HG03520 (cell line): Measurements from ENCODE around the gene RPS27.
"Not testable (repeated sequence)": the region's sequence is repeated elsewhere in the genome, so short reads cannot be mapped to it uniquely, and the experiment has no call there.

Source experiments
- ATAC-seq: cut with Tn5 transposase; IDR thresholded peaks from one replicate; pipeline ENCODE4 v1.9.1; 2021; ENCODE audit warnings: mild to moderate bottlenecking, moderate library complexity; ENCODE audit not compliant: unreplicated experiment

Gene RPS27

GRCh38 chr1:153960206-153960605 is 30.4 kb upstream of the RPS27 start:
- ATAC-seq: no peak

- no peak for ATAC-seq
Observed at GRCh38 chr1:153961421-153961820, 29.1 kb upstream of the RPS27 start.

GRCh38 chr1:153962088-153963029 is 28.2 kb upstream of the RPS27 start:
- ATAC-seq: no peak

- ATAC-seq: peak; percentile 36
Observed at GRCh38 chr1:153963030-153963849, 27.3 kb upstream of the RPS27 start, which contains the start of gene SLC39A1. Gene SLC39A1, minus strand, starts transcription at chr1:153963537. Its CDS starts 822 bp downstream, at chr1:153962715.

- no peak for ATAC-seq
Observed at GRCh38 chr1:153963850-153964331, 26.7 kb upstream of the RPS27 start.

- peak; percentile 55 for ATAC-seq
Observed at GRCh38 chr1:153967107-153967999, 23.2 kb upstream of the RPS27 start, which contains the start of gene CREB3L4. Gene CREB3L4, plus strand, starts transcription at chr1:153967902. Its CDS starts 624 bp downstream, at chr1:153968526.

- no peak for ATAC-seq
Observed at GRCh38 chr1:153968000-153968363, 22.6 kb upstream of the RPS27 start.

- no peak for ATAC-seq
Observed at GRCh38 chr1:153968408-153968807, 22.2 kb upstream of the RPS27 start.

- no peak for ATAC-seq
Observed at GRCh38 chr1:153968972-153969371, 21.6 kb upstream of the RPS27 start.

- no peak for ATAC-seq
Observed at GRCh38 chr1:153970346-153970745, 20.2 kb upstream of the RPS27 start.

- no peak for ATAC-seq
Observed at GRCh38 chr1:153973071-153973470, 17.5 kb upstream of the RPS27 start.

- ATAC-seq: no peak
Observed at GRCh38 chr1:153973525-153973924, 17.0 kb upstream of the RPS27 start.

- no peak for ATAC-seq
Observed at GRCh38 chr1:153976819-153977249, 13.7 kb upstream of the RPS27 start.

GRCh38 chr1:153977250-153978240 is 13.0 kb upstream of the RPS27 start, which contains the start of gene JTB:
Gene JTB, minus strand, starts transcription at chr1:153977674. Its CDS starts 422 bp downstream, at chr1:153977252.
- ATAC-seq: peak; percentile 80

- ATAC-seq: no peak
Observed at GRCh38 chr1:153978274-153978909, 12.2 kb upstream of the RPS27 start.

GRCh38 chr1:153979091-153979490 is 11.5 kb upstream of the RPS27 start:
- ATAC-seq: not testable (repeated sequence)

- ATAC-seq: not testable (repeated sequence)
Observed at GRCh38 chr1:153981735-153982134, 8.8 kb upstream of the RPS27 start.

GRCh38 chr1:153984123-153984894 is 6.3 kb upstream of the RPS27 start:
- ATAC-seq: no peak
